ENCODE data around the gene CNTN6. TPM values are rescaled to one million over a fixed set of nuclear protein-coding genes. Genes with fewer than 3 reads are reported as not detected.

CNTN6 gene
- total RNA-seq, 1 experiment from 2014 or later = not detected

- DNase-seq (ENCODE audit: low read depth, low spot score) (no peak), ATAC-seq (no peak)
- CTCF ChIA-PET = interaction anchor here (0.6 kb wide), 2 partner anchors 65 to 499 kb away, joined by 6 read pairs; no protein-coding TSS in a partner anchor
- BruUV-seq (replicated peaks) = no TSS peak
- no peaks in the 10 kb centered on the region for H3K27me3 ChIP-seq (ENCODE audit: control insufficient read depth, insufficient read depth, low read length)
- H3K27ac ChIP-seq (ENCODE audit: low read length) = no peak overlapping the region
- H3K4me3 ChIP-seq (ENCODE audit: low read depth in 2 of 2, low read length in 2 of 2) = no peak overlapping the region
- H3K9me3 ChIP-seq (ENCODE audit: control insufficient read depth, insufficient read depth, low read depth, low read length) = no peaks in the 10 kb centered on the region
- no peaks in the 10 kb centered on the region for H3K4me1 ChIP-seq (ENCODE audit: control insufficient read depth, insufficient read depth, low read length)
- in situ Hi-C loops (cut with HindIII; ENCODE audit: low pct_unique_long_range_greater_than_20kb, low sequenced_read_pairs) (no loop called here), intact Hi-C loops (cut with micrococcal nuclease; ENCODE audit: unreplicated experiment) (no loop called here)
- POLR2A ChIA-PET = no interaction called here
- H3K36me3 ChIP-seq (ENCODE audit: control insufficient read depth, insufficient read depth, low read length) = no peaks in the 10 kb centered on the region
- TF ChIP-seq SIN3A (IDR thresholded peaks at IDR 0.05; ENCODE audit: borderline replicate concordance, insufficient read depth, low read depth, low read length) (no peak), REST (IDR thresholded peaks at IDR 0.05; ENCODE audit: insufficient read depth in 1 of 2, low read depth in 2 of 2, low read length in 1 of 2) (no peak), CTCF (IDR thresholded peaks at IDR 0.05) (peak; percentile 5; the same call in 1 of the 2 replicates), POLR2AphosphoS5 (IDR thresholded peaks at IDR 0.05; ENCODE audit: low read depth, low read length) (no peak)
Observed at GRCh38 chr3:1087066-1087560, 5.7 kb upstream of the CNTN6 start.

- Histone ChIP-seq H3K27ac (ENCODE audit: low read length) (no peak overlapping the region), H3K4me3 (ENCODE audit: low read depth in 2 of 2, low read length in 2 of 2) (no peak overlapping the region), H3K9me3 (ENCODE audit: control insufficient read depth, insufficient read depth, low read depth, low read length) (no peaks in the 10 kb centered on the region), H3K4me1 (ENCODE audit: control insufficient read depth, insufficient read depth, low read length) (no peaks in the 10 kb centered on the region), H3K36me3 (ENCODE audit: control insufficient read depth, insufficient read depth, low read length) (no peaks in the 10 kb centered on the region), H3K27me3 (ENCODE audit: control insufficient read depth, insufficient read depth, low read length) (no peaks in the 10 kb centered on the region)
- TF ChIP-seq TCF7L2 (IDR thresholded peaks at IDR 0.05; ENCODE audit: low read depth, low read length) (no peak), CTCF (IDR thresholded peaks at IDR 0.05) (no peak), POLR2AphosphoS5 (IDR thresholded peaks at IDR 0.05; ENCODE audit: low read depth, low read length) (no peak), REST (IDR thresholded peaks at IDR 0.05; ENCODE audit: insufficient read depth in 1 of 2, low read depth in 2 of 2, low read length in 1 of 2) (no peak), SIN3A (IDR thresholded peaks at IDR 0.05; ENCODE audit: borderline replicate concordance, insufficient read depth, low read depth, low read length) (no peak)
- in situ Hi-C loops (cut with HindIII; ENCODE audit: low pct_unique_long_range_greater_than_20kb, low sequenced_read_pairs) (no loop called here), intact Hi-C loops (cut with micrococcal nuclease; ENCODE audit: unreplicated experiment) (no loop called here)
- ATAC-seq = no peak
- no TSS peak for BruUV-seq (replicated peaks)
- POLR2A ChIA-PET = no interaction called here
- CTCF ChIA-PET = no interaction called here
- no peak for DNase-seq (ENCODE audit: low read depth, low spot score)
Observed at GRCh38 chr3:1088503-1088902, 4.3 kb upstream of the CNTN6 start.

Data from Panc1 (cell line).